ENCODE data around the gene GPC5.

Gene GPC5

GRCh38 chr13:91564396-91564795, 166.0 kb downstream of the GPC5 start:
- no peak for TF ChIP-seq CTCF (IDR thresholded peaks at IDR 0.05; ENCODE audit: low read length)
- no peak for TF ChIP-seq EZH2 (IDR thresholded peaks at IDR 0.05; ENCODE audit: borderline replicate concordance, low read length)
- no peaks in the 10 kb centered on the region for H4K20me1 ChIP-seq (ENCODE audit: insufficient read depth, low read length)
- H3K9ac ChIP-seq (ENCODE audit: low read length), result no peak overlapping the region
- no peaks in the 10 kb centered on the region; the same call in 1 of the 2 replicates for H3K79me2 ChIP-seq (ENCODE audit: insufficient read depth, low read length)
- no peak overlapping the region for H3K4me3 ChIP-seq (ENCODE audit: low read depth, low read length, poor library complexity, severe bottlenecking)
- H3K9me3 ChIP-seq (ENCODE audit: low read length), result no peaks in the 10 kb centered on the region
- no peaks in the 10 kb centered on the region for H3K27me3 ChIP-seq (ENCODE audit: insufficient read depth, low read length)
- no peaks in the 10 kb centered on the region for H3F3A ChIP-seq (ENCODE audit: insufficient read depth, low read length)
- no peaks in the 10 kb centered on the region for H3K9me2 ChIP-seq (ENCODE audit: low read depth, low read length)
- no peak overlapping the region for H2AFZ ChIP-seq (ENCODE audit: low read length)
- no peak overlapping the region for H3K4me2 ChIP-seq (ENCODE audit: low read length)
- no peaks in the 10 kb centered on the region for H3K4me1 ChIP-seq (ENCODE audit: insufficient read depth, low read length, severe bottlenecking)
- H3K36me3 ChIP-seq (ENCODE audit: insufficient read depth, low read length), result no peaks in the 10 kb centered on the region
- H3K27ac ChIP-seq (ENCODE audit: low read depth, low read length, poor library complexity, severe bottlenecking), result no peak overlapping the region

GRCh38 chr13:91565296-91565695, 166.9 kb downstream of the GPC5 start:
- Histone ChIP-seq H3K79me2 (ENCODE audit: insufficient read depth, low read length) (no peaks in the 10 kb centered on the region; the same call in 1 of the 2 replicates), H3K27me3 (ENCODE audit: insufficient read depth, low read length) (no peaks in the 10 kb centered on the region), H3K9ac (ENCODE audit: low read length) (no peak overlapping the region), H3K9me2 (ENCODE audit: low read depth, low read length) (no peaks in the 10 kb centered on the region), H3K4me3 (ENCODE audit: low read depth, low read length, poor library complexity, severe bottlenecking) (no peak overlapping the region), H3K9me3 (ENCODE audit: low read length) (no peaks in the 10 kb centered on the region), H3K27ac (ENCODE audit: low read depth, low read length, poor library complexity, severe bottlenecking) (no peak overlapping the region), H3K4me1 (ENCODE audit: insufficient read depth, low read length, severe bottlenecking) (no peaks in the 10 kb centered on the region), H4K20me1 (ENCODE audit: insufficient read depth, low read length) (no peaks in the 10 kb centered on the region), H2AFZ (ENCODE audit: low read length) (no peak overlapping the region), H3K36me3 (ENCODE audit: insufficient read depth, low read length) (no peaks in the 10 kb centered on the region), H3K4me2 (ENCODE audit: low read length) (no peak overlapping the region), H3F3A (ENCODE audit: insufficient read depth, low read length) (no peaks in the 10 kb centered on the region)
- TF ChIP-seq CTCF (IDR thresholded peaks at IDR 0.05; ENCODE audit: low read length) (no peak), EZH2 (IDR thresholded peaks at IDR 0.05; ENCODE audit: borderline replicate concordance, low read length) (no peak)

- no peak overlapping the region for H3K4me3 ChIP-seq (ENCODE audit: low read depth, low read length, poor library complexity, severe bottlenecking)
- no peak overlapping the region for H2AFZ ChIP-seq (ENCODE audit: low read length)
- H3K27me3 ChIP-seq (ENCODE audit: insufficient read depth, low read length), result no peaks in the 10 kb centered on the region
- H4K20me1 ChIP-seq (ENCODE audit: insufficient read depth, low read length), result no peaks in the 10 kb centered on the region
- H3K79me2 ChIP-seq (ENCODE audit: insufficient read depth, low read length), result no peaks in the 10 kb centered on the region; the same call in 1 of the 2 replicates
- no peaks in the 10 kb centered on the region for H3K4me1 ChIP-seq (ENCODE audit: insufficient read depth, low read length, severe bottlenecking)
- H3K27ac ChIP-seq (ENCODE audit: low read depth, low read length, poor library complexity, severe bottlenecking), result no peak overlapping the region
- H3K9me3 ChIP-seq (ENCODE audit: low read length), result no peaks in the 10 kb centered on the region
- H3K36me3 ChIP-seq (ENCODE audit: insufficient read depth, low read length), result no peaks in the 10 kb centered on the region
- no peak for TF ChIP-seq CTCF (IDR thresholded peaks at IDR 0.05; ENCODE audit: low read length)
- no peak for TF ChIP-seq EZH2 (IDR thresholded peaks at IDR 0.05; ENCODE audit: borderline replicate concordance, low read length)
- no peak overlapping the region for H3K9ac ChIP-seq (ENCODE audit: low read length)
- no peaks in the 10 kb centered on the region for H3K9me2 ChIP-seq (ENCODE audit: low read depth, low read length)
- no peaks in the 10 kb centered on the region for H3F3A ChIP-seq (ENCODE audit: insufficient read depth, low read length)
- H3K4me2 ChIP-seq (ENCODE audit: low read length), result no peak overlapping the region
Observed at GRCh38 chr13:91567485-91568207, 169.2 kb downstream of the GPC5 start.

Measured in OCI-LY1 (cell line).